ENCODE measurements around the gene TMX4. TPM values are rescaled to one million over a fixed set of nuclear protein-coding genes. Genes with fewer than 3 reads are reported as not detected.

TMX4 gene
- total RNA-seq, 1 experiment from 2014 or later: 11.7 TPM

- no peaks in the 10 kb centered on the region for H3K23me2 ChIP-seq (ENCODE audit: insufficient read length, low read depth, low read length, poor library complexity, severe bottlenecking)
- no peak overlapping the region for H2BK12ac ChIP-seq (ENCODE audit: insufficient read length, low read depth, low read length)
- no peak overlapping the region for H2BK20ac ChIP-seq (ENCODE audit: low read depth, low read length, poor library complexity, severe bottlenecking)
- no peaks in the 10 kb centered on the region for H3K27me3 ChIP-seq (ENCODE audit: insufficient read depth, low read length)
- no CpG with 5 or more reads among the region's 2 CpGs for WGBS (ENCODE audit: extremely low coverage, insufficient read length, low lambda C conversion rate)
- H4K91ac ChIP-seq (ENCODE audit: insufficient read length, low read depth, low read length): no peak overlapping the region
- H3K56ac ChIP-seq (ENCODE audit: insufficient read length, low read depth, low read length): no peak overlapping the region
- no peaks in the 10 kb centered on the region for H3K9me3 ChIP-seq (ENCODE audit: control insufficient read depth, low read depth, low read length)
- H2BK5ac ChIP-seq (ENCODE audit: insufficient read length, low read length): no peak overlapping the region
- Mint-ChIP-seq H3K27me3 (ENCODE audit: low read depth) (no peaks in the 10 kb centered on the region), H3K4me1 (peaks cover 0 to 3% of the 10 kb centered on the region in 2 experiments; a peak in 1 of 4 replicates), H3K27ac (no peak overlapping the region), H3K9me3 (no peaks in the 10 kb centered on the region), H3K4me3 (no peak overlapping the region), H3K36me3 (ENCODE audit: insufficient read depth in 1 of 3, low read depth in 3 of 3) (no peaks in the 10 kb centered on the region)
- H4K20me1 ChIP-seq (ENCODE audit: control insufficient read depth, insufficient read depth, insufficient read length): no peaks in the 10 kb centered on the region
- H3T11ph ChIP-seq (ENCODE audit: low read length): no peak overlapping the region
- no peaks in the 10 kb centered on the region for H3K79me2 ChIP-seq (ENCODE audit: insufficient read depth, low read length)
- no peak overlapping the region for H2AK5ac ChIP-seq (ENCODE audit: insufficient read length, low read length)
- no peak overlapping the region for H3K4me2 ChIP-seq (ENCODE audit: insufficient read depth, insufficient read length, low read length)
- no peak overlapping the region for H2BK15ac ChIP-seq (ENCODE audit: low read depth, low read length)
- H3K18ac ChIP-seq (ENCODE audit: insufficient read length, low read depth, low read length): no peak overlapping the region
- no peak overlapping the region for H3K4ac ChIP-seq (ENCODE audit: low read depth, low read length)
- no peak overlapping the region for H3K9ac ChIP-seq (ENCODE audit: extremely low read depth, insufficient read length, low read length)
- no peak for DNase-seq
- no peak overlapping the region for H3K23ac ChIP-seq (ENCODE audit: insufficient read length, low read depth, low read length)
- H3K79me1 ChIP-seq (ENCODE audit: insufficient read depth, low read depth, low read length, poor library complexity, severe bottlenecking): no peaks in the 10 kb centered on the region
- H3K27ac ChIP-seq (ENCODE audit: insufficient read length, low read depth, low read length): no peak overlapping the region
- no peak overlapping the region for H2AFZ ChIP-seq (ENCODE audit: low read length)
- H4K5ac ChIP-seq (ENCODE audit: insufficient read length, low read depth, low read length): no peak overlapping the region
- no peak overlapping the region for H3K14ac ChIP-seq (ENCODE audit: insufficient read depth, low read length)
- TF ChIP-seq CTCF (conservative IDR thresholded peaks at IDR 0.05): no peak
- H2BK120ac ChIP-seq (ENCODE audit: low read depth, low read length, poor library complexity, severe bottlenecking): no peak overlapping the region
- no peaks in the 10 kb centered on the region for H3K4me1 ChIP-seq (ENCODE audit: insufficient read depth, low read length)
- H4K8ac ChIP-seq (replicated peaks; ENCODE audit: insufficient read length, low read depth, low read length): no peak overlapping the region
These were observed 47.1 kb upstream of the TMX4 start for GRCh38 chr20:8066662-8067061.
